Ectodermal cell (in vitro differentiated cells): ENCODE measurements around the gene NOP56.
"Not testable (repeated sequence)": the region's sequence is repeated elsewhere in the genome, so short reads cannot be mapped to it uniquely, and the experiment has no call there.

ENCODE experiments used
- H3K27ac ChIP-seq: 2 replicates; pipeline ENCODE4 v1.7.0; 2013; ENCODE audit warnings: mild to moderate bottlenecking, low read depth, low read length; ENCODE audit not compliant: insufficient read depth, poor library complexity, severe bottlenecking
- H3K27me3 ChIP-seq: 2 replicates; pipeline ENCODE4 v1.7.0; 2013; ENCODE audit warnings: mild to moderate bottlenecking, low read length; ENCODE audit not compliant: insufficient read depth, control insufficient read depth, poor library complexity, severe bottlenecking
- H3K36me3 ChIP-seq: one replicate; pipeline ENCODE4 v1.7.0; 2013; ENCODE audit warnings: low read length; ENCODE audit not compliant: control insufficient read depth, insufficient read depth
- H3K4me1 ChIP-seq: one replicate; pipeline ENCODE4 v1.7.0; 2013; ENCODE audit warnings: low read length; ENCODE audit not compliant: control insufficient read depth, insufficient read depth
- H3K4me3 ChIP-seq: 2 replicates; pipeline ENCODE4 v1.7.0; 2013; ENCODE audit warnings: low read depth, low read length, control low read depth; ENCODE audit not compliant: insufficient read depth
- H3K9me3 ChIP-seq: 2 replicates; pipeline ENCODE4 v1.7.0; 2013; ENCODE audit warnings: mild to moderate bottlenecking, low read length, moderate library complexity; ENCODE audit not compliant: control insufficient read depth
- WGBS, 2 experiments: methylation state at CpG; one replicate each; pipeline ENCODE4 v1.1.7; 2013; ENCODE audit warnings: missing lambda C conversion rate in 2 of 2; 5-methylcytosine and 5-hydroxymethylcytosine counted together

NOP56 gene

DNA sequence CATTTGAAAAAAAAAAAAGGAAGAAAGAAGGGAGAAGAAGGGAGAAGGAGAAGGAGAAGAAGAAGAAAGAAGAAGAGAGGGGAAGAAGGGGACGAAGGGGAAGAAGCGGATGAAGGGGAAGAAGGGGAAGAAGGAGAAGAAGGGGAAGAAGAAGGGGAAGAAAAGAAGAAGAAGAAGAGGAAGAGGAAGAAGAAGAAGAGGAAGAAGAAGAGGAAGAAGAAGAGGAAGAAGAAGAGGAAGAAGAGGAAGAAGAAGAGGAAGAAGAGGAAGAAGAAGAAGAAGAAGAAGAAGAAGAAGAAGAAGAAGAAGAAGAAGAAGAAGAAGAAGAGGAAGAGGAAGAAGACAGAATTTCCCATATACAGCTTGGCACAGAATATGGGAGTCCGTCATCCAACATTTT lies 29.6 kb downstream of the NOP56 start:
- H3K9me3 ChIP-seq, H3K4me3 ChIP-seq, H3K27ac ChIP-seq, H3K4me1 ChIP-seq, H3K36me3 ChIP-seq: not testable (repeated sequence)
- H3K27me3 ChIP-seq: peaks cover 32% of the 10 kb centered on the region
- WGBS, 2 experiments: 88 to 95% methylated on average over 3 of the region's 3 CpGs

DNA sequence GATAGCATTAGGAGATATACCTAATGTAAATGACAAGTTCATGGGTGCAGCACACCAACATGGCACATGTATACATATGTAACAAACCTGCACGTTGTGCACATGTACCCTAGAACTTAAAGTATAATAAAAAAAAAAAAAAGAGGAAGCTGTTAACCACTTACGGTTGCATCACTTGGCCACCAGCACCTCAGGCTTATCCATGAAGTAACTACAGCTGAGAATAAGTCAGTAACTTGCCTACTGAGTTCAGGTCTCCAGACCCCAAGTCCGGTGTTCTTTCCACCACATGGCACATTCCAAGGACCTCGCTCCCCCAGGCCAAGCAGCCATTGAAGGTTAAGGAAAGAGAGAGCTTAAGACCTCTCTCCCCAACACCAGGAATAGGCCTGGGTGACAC lies 32.4 kb downstream of the NOP56 start:
- not testable (repeated sequence) for H3K4me1 ChIP-seq, H3K36me3 ChIP-seq, H3K27ac ChIP-seq, H3K9me3 ChIP-seq, H3K4me3 ChIP-seq
- WGBS, 2 experiments: 90 to 94% methylated on average over 3 of the region's 4 CpGs
- H3K27me3 ChIP-seq: peaks cover 59% of the 10 kb centered on the region

DNA sequence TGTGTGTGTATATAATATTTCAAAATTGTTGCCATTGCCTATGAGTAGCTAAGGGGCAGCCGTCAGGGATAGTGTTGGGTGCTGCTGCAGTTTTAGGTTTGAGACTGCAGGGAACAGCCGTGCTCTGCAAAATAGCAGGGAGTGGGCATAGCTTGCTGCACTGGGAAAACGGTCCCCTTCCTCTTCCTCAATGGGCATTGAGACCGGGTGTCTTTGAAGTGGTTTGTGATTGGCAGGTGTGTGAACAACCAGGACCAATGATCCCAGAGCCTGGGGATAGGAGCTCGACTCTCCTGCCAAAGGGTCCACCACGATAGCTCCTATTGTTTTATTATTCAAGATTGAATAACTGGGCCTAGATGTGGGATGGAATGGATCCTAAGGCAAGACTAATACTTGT lies 35.1 kb downstream of the NOP56 start:
- H3K9me3 ChIP-seq: no peaks in the 10 kb centered on the region
- no peaks in the 10 kb centered on the region for H3K4me1 ChIP-seq
- WGBS, 2 experiments: 38 to 39% methylated on average over 6 of the region's 6 CpGs
- peaks cover 78% of the 10 kb centered on the region for H3K27me3 ChIP-seq
- no peak overlapping the region for H3K4me3 ChIP-seq
- H3K27ac ChIP-seq: no peak overlapping the region
- H3K36me3 ChIP-seq: no peaks in the 10 kb centered on the region

DNA sequence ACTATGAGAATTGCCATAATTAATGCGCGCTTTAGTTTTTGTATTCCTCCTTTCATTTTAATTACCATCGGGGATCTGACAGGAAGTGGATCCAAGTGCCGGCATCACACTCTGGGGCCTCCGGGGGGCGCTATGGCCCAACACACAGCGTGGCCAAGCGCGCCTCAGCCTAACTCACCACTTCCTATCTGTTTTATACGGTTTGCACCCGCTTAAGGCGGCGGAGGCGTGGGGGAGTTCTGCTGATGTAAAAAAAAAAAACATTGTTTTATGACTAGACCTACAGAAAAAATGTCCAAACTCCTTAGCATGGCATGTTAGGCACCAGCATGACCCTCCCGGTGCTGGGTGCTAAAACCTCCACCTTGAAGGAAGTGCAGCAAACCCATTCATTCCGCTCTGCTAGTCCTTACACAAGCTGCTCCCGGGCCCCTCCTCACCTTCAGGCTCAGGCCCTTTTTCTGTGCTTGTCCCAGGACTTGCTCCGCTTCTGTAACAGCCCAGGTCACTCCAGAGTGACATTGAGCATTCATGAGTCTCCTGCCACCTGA lies 35.7 kb downstream of the NOP56 start:
- WGBS, 2 experiments: 8 to 10% methylated on average over 15 to 18 of the region's 18 CpGs

DNA sequence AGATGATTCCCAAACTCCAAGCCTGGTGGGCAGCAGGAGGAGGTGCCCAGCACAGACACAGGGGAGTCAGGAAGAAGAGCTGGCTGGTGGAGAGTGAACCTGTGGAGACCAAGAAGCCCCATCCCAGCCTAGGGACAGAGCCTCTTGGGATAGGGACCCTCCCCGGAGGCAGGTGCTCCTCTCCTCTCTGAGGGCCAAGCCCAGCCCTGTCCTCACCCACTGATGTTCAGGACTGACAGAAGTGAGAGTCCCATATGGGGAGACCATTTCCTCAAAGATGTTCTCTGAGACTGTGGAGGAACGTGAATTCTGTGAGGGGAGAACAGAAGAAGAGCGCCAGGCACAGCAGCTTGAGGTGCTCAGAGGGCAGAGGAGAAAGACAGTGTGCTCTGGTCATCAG lies 37.8 kb downstream of the NOP56 start:
- peaks cover 94% of the 10 kb centered on the region for H3K27me3 ChIP-seq
- H3K27ac ChIP-seq: no peak overlapping the region
- peaks cover 6% of the 10 kb centered on the region for H3K4me1 ChIP-seq
- no peaks in the 10 kb centered on the region for H3K36me3 ChIP-seq
- no peaks in the 10 kb centered on the region for H3K9me3 ChIP-seq
- H3K4me3 ChIP-seq: no peak overlapping the region
- WGBS, 2 experiments: 80 to 83% methylated on average over 3 of the region's 3 CpGs

More for the DNA sequence above, 35.7 kb downstream of the NOP56 start:
- Histone ChIP-seq H3K4me1 (no peaks in the 10 kb centered on the region), H3K9me3 (no peaks in the 10 kb centered on the region), H3K27ac (no peak overlapping the region), H3K4me3 (no peak overlapping the region), H3K36me3 (no peaks in the 10 kb centered on the region), H3K27me3 (peaks cover 78% of the 10 kb centered on the region)

DNA sequence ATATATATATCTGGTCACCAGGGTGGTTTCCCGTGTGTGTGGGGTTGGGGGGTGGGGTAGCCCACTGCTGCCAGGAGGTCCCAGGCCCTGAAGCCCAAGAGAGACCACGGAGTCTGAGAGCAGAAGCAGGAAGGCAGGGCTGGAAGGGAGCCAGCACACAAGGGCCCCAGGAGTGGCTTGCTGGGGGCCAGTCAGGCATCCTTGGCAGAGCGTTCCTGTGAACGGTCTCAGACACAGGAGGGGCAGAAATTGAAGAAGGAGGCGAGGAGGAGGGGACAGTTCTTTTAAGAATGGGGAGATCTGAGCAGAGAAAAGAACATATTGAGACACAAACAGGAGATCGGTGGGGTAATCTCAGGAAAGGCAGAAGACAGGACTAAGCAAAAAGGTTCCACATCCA lies 38.3 kb downstream of the NOP56 start:
- WGBS, 2 experiments: 80 to 83% methylated on average over 6 of the region's 6 CpGs
- Histone ChIP-seq H3K27ac (no peak overlapping the region), H3K4me3 (no peak overlapping the region), H3K36me3 (no peaks in the 10 kb centered on the region), H3K27me3 (peaks cover 94% of the 10 kb centered on the region), H3K4me1 (peaks cover 11% of the 10 kb centered on the region), H3K9me3 (no peaks in the 10 kb centered on the region)

DNA sequence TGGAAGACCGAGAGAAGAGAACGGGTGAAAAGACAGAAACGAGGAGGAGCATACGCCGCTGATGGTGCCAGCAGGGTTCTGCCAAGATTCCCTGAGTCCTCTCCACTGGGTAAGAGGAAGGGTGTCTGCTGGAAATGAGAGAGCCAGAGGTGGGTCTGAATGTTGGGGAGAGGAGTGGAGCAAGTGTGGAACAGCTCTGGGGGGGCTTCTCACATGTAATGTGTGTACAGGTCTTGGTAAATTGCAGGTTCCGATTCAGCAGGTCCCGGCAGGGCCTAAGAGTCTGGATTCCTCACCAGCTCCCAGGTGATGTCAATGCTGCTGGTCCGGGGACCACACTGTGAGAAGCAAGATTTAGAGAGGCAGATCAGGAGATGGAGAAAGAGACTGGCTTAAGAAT lies 38.7 kb downstream of the NOP56 start:
- Histone ChIP-seq H3K36me3 (no peaks in the 10 kb centered on the region), H3K9me3 (no peaks in the 10 kb centered on the region), H3K27ac (no peak overlapping the region), H3K4me3 (no peak overlapping the region), H3K4me1 (peaks cover 11% of the 10 kb centered on the region), H3K27me3 (peaks cover 94% of the 10 kb centered on the region)
- 85% methylated on average over 8 of the region's 8 CpGs for WGBS, 2 experiments

DNA sequence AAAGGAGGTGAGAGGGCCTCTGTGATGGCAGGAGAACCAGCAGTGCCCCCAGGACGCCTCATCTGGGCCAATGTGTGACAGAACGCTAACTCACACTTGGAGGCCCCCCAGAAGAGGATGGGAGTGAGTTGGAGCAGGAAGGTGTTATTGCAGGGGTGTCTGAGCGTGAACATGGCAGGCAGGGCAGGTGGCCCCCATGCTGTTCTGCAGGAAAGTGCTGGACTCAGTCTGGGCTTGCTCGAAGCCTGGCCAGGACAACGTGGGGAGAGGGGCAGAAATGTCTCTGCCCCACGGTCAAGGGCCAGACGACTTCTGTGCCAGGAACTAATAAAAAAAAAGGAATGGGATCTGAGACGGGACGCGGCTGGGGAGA lies 39.2 kb downstream of the NOP56 start:
- Histone ChIP-seq H3K9me3 (no peaks in the 10 kb centered on the region), H3K36me3 (no peaks in the 10 kb centered on the region), H3K4me1 (peaks cover 11% of the 10 kb centered on the region), H3K27ac (no peak overlapping the region), H3K27me3 (peaks cover 92% of the 10 kb centered on the region), H3K4me3 (no peak overlapping the region)
- WGBS, 2 experiments: 47 to 49% methylated on average over 10 of the region's 10 CpGs

DNA sequence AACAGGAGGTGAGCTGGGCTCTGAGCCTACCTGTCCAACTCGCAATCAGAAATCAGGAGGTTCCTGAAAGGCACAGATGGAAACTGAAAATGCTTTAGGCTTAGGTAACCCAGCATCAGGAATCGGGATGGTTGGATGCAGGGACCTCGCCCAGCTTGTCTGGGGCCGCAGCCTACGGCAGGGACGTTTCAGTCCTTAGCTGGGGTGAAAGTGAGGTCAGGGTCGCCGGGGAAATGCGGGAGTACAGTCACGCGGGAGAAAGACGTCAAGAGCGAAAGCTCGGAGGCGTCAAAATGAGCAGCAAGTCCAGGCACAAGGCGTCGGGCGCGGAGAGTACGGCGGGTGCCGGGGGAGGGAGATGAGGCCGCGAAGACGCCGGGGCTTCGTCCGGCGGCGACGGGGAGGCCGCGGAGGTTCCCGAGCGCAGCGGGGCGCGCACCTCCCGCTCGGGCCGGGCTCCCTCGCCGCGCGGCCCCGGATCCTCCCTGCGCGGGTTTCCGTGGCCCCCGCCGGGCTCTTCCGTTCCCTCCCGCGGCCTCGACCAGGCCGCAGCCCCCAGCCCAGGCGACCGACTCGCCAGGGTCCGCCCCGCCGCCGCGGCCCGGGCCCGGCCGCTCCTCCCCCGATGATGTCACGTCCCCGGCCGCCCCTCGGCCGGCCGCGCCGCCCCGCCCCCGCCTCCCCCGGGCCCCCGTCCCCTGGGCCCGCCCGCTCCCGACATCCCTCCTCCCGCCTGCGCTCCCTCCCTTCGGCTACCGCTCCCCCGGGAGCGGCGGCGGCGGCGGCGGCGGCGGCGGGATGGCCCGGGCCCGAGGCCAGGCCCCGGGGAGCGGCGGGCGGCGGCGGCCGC lies 39.8 kb downstream of the NOP56 start, which contains the start of gene EBF4:
Gene EBF4, plus strand, starts transcription at position 745 of the 850 bp plus-strand sequence. CDS start 866 bp downstream, outside the sequence.
- Histone ChIP-seq H3K4me3 (peak within 1 kb of the TSS; percentile 34), H3K4me1 (peaks cover 11% of the 10 kb centered on the region), H3K36me3 (no peaks in the 10 kb centered on the region), H3K9me3 (no peaks in the 10 kb centered on the region), H3K27ac (no peak within 1 kb of the TSS), H3K27me3 (peaks cover 91% of the 10 kb centered on the region)
- 2% methylated on average over 101 to 106 of the region's 106 CpGs for WGBS, 2 experiments

DNA sequence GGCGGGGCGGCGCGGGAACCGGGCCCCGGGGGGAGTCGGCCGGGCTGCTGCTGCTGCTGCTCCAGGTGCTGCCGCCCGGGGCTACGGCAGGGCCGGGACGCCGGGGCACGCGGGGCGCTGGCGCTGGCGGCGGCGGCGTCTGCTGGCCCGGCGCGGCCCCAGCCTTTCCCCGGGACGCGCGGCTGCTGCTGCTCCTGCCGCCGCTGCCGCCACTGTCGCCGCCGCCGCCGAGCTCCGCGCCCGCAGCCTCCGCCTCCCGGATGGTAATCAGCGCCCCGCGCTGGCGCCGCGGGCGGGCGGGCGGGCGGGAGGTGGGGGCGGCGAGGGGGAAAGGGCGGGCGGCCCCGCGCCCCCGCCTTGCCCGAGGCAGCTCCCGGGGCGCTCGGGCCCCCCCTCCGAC lies 40.5 kb downstream of the NOP56 start:
- H3K9me3 ChIP-seq: no peaks in the 10 kb centered on the region
- peaks cover 89% of the 10 kb centered on the region for H3K27me3 ChIP-seq
- WGBS, 2 experiments: 0% methylated on average over 64 of the region's 64 CpGs
- no peak overlapping the region for H3K27ac ChIP-seq
- H3K36me3 ChIP-seq: no peaks in the 10 kb centered on the region
- no peak overlapping the region for H3K4me3 ChIP-seq
- peaks cover 11% of the 10 kb centered on the region for H3K4me1 ChIP-seq
